BE2C (cell line): ENCODE measurements around the gene HCRT.

Experiments
- DNase-seq: peaks from one replicate; pipeline ENCODE4 v3.0.0-alpha.2; 2020
- H3K27me3 ChIP-seq: fragments of 250-450 bp; sonication (Bioruptor Pico); 2 replicates; pipeline ENCODE4 v1.5.1; 2020; ENCODE audit warnings: mild to moderate bottlenecking
- H3K36me3 ChIP-seq: fragments of 250-450 bp; sonication (Bioruptor Pico); 2 replicates; pipeline ENCODE4 v1.5.1; 2020; ENCODE audit warnings: mild to moderate bottlenecking
- H3K4me1 ChIP-seq: fragments of 250-450 bp; sonication (Bioruptor Pico); 2 replicates; pipeline ENCODE4 v1.5.1; 2020
- H3K4me3 ChIP-seq: 2 replicates; pipeline ENCODE4 v1.5.1; 2011; ENCODE audit warnings: low read depth, low read length
- H3K9me3 ChIP-seq: fragments of 250-450 bp; sonication (Bioruptor Pico); 2 replicates; pipeline ENCODE4 v1.5.1; 2020
- TF ChIP-seq, protein P1 (sequence below): IDR thresholded peaks from 2 replicates; pipeline ENCODE4 v1.5.1; 2012; ENCODE audit warnings: mild to moderate bottlenecking, low read depth, low read length

HCRT gene

GRCh38 chr17:42199416-42200011 lies 14.3 kb upstream of the HCRT start:
- Histone ChIP-seq H3K36me3 (no peaks in the 10 kb centered on the region; the same call in none of the 2 replicates), H3K4me3 (no peak overlapping the region), H3K27me3 (no peaks in the 10 kb centered on the region), H3K4me1 (peaks cover 18% of the 10 kb centered on the region), H3K9me3 (no peaks in the 10 kb centered on the region)
- no peak for DNase-seq
- TF ChIP-seq, protein P1, sequence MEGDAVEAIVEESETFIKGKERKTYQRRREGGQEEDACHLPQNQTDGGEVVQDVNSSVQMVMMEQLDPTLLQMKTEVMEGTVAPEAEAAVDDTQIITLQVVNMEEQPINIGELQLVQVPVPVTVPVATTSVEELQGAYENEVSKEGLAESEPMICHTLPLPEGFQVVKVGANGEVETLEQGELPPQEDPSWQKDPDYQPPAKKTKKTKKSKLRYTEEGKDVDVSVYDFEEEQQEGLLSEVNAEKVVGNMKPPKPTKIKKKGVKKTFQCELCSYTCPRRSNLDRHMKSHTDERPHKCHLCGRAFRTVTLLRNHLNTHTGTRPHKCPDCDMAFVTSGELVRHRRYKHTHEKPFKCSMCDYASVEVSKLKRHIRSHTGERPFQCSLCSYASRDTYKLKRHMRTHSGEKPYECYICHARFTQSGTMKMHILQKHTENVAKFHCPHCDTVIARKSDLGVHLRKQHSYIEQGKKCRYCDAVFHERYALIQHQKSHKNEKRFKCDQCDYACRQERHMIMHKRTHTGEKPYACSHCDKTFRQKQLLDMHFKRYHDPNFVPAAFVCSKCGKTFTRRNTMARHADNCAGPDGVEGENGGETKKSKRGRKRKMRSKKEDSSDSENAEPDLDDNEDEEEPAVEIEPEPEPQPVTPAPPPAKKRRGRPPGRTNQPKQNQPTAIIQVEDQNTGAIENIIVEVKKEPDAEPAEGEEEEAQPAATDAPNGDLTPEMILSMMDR: no peak

DNA sequence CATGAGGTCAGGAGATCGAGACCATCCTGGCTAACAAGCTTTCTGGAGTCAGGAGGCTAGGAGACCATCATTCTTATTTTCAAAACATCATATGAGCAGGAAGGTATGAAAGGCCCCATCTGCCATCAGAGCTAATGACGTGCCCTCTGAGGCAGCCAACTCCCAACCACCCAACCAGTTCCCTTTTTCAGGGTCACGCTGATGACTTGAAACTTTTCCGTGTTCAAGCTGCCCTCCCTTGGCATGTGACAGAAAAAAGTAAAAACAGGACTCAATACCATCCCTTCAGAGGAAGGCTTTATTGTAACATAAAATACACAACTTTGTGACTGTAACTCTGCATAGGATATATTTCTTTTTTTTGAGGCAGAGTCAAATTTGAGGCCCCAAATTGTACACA lies 13.6 kb upstream of the HCRT start:
- Histone ChIP-seq H3K27me3 (no peaks in the 10 kb centered on the region), H3K9me3 (no peaks in the 10 kb centered on the region), H3K4me3 (no peak overlapping the region), H3K36me3 (no peaks in the 10 kb centered on the region; the same call in none of the 2 replicates), H3K4me1 (peaks cover 19% of the 10 kb centered on the region)
- TF ChIP-seq, protein P1: no peak
- no peak for DNase-seq

DNA sequence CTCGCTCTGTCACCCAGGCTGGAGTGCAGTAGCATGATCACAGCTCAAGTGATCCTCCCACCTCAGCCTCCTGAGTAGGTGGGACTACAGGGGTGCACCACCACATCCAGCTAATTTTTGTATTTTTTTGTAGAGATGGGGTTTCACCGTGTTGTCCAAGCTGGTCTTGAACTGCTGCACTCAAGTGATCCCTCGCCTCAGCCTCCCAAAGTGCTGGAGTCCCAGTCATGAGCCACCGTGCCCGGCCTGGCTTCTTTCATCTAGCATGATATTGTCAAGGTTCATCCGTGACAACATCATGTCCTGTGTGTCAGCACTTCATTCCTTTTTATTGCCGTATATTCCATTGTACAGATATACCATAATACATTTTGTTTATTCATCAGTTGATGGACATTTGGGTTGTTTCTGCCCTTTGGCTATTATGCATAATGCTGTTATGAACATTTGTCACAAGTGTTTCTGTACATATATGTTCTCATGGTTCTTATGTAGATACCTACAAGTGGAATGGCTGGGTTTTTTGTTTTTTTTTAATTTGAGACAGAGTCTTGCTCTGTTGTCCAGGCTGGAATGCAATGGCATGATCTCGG lies 12.4 kb upstream of the HCRT start:
- peaks cover 19% of the 10 kb centered on the region for H3K4me1 ChIP-seq
- no peaks in the 10 kb centered on the region; the same call in 1 of the 2 replicates for H3K36me3 ChIP-seq
- TF ChIP-seq, protein P1: no peak
- H3K9me3 ChIP-seq: no peaks in the 10 kb centered on the region
- no peaks in the 10 kb centered on the region for H3K27me3 ChIP-seq
- H3K4me3 ChIP-seq: no peak overlapping the region
- no peak for DNase-seq

DNA sequence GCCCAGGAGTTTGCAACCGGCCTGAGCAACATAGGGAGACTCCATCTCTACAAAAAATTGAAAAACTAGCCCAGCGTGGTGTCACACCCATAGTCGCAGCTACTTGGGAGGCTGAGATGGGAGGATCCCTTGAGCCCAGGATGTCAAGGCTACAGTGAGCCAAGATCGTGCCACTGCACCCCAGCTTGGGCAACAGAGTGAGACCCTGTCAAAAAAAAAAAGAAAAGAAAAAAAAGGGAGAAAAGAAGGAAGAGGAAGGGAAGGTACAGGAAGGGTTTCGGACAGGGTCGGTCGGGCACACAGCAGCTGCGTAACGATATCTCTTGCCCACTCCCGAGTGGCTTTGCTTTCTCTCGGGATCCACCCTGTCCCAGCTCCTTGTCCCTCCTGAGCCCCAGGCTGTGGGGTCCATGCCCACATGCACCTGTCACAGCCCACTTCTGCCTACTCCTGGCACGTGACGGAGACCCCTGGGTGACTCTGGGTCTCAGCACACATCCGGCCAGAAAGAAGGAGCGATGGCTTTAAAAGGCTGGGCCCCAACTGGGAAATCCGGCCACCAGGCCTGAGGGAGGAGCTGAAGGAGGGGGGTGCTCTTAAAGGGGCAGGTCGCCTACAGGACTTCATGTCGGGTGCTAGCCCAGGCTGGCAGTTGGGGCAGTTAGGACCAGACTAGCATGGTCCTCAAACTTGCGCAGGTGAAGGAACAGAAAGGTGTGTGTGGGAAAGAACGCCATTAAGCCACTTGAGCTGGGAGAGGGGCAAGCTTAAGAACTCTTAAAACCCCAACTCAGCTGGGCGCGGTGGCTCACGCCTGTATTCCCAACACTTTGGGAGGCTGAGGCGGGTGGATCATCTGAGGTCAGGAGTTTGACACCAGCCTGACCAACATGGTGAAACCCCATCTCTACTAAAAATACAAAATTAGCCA lies 9.0 kb upstream of the HCRT start, which contains the start of gene GHDC:
Gene GHDC, minus strand, starts transcription at position 526 of the 931 bp plus-strand sequence. CDS start 913 bp downstream, outside the sequence.
- Histone ChIP-seq H3K4me3 (peak within 1 kb of the TSS; percentile 81), H3K4me1 (peaks cover 3% of the 10 kb centered on the region; the same call in 1 of the 2 replicates), H3K27me3 (no peaks in the 10 kb centered on the region), H3K9me3 (no peaks in the 10 kb centered on the region), H3K36me3 (no peaks in the 10 kb centered on the region)
- TF ChIP-seq, protein P1: no peak
- peak; percentile 83 for DNase-seq

DNA sequence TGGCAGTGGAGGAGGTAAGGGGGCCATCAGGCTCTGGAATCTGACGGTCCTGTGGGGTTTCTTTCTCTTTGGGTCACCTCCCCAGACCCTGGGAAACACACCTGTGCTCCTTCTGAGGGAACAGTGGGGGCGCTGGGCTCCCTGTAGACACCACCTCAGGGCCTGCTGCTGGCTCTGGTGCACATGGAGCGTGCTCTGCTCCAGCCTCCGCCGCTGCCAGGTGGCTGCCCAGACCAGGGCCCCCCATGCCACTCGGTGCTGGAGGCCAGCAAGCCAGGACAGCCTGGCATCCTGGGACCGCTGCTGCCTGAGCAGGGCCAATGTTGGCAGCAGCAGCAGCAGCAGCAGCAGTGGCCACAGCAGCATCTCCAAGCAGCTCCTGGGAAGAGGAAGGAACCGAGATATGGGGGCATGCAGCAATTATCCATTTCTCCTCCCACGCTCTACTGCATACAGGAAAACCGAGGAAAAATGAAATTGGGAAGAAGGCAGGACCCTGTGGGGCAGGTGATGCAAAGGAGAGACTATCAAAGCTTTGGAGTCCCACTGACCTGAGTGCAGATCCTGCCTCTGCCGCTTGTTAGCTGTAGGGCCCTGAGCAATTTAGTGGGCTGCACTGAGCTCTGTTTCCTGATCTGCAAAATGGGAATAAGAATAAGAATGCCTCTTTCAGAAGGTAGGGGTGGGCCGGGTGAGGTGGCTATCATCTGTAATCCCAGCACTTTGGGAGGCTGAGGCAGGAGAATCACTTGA lies 8.1 kb upstream of the HCRT start:
- Histone ChIP-seq H3K36me3 (no peaks in the 10 kb centered on the region), H3K27me3 (no peaks in the 10 kb centered on the region), H3K4me3 (peak overlapping the region; percentile 81), H3K9me3 (no peaks in the 10 kb centered on the region), H3K4me1 (peaks cover 3% of the 10 kb centered on the region; the same call in 1 of the 2 replicates)
- no peak for DNase-seq
- TF ChIP-seq, protein P1: no peak
